Uterus (tissue), 2 donors: ENCODE results near the gene PPP4R1.

Experiments used
- POLR2A ChIP-seq, 2 donors: fragments of 450-650 bp; IDR thresholded peaks; one replicate each; pipeline ENCODE4 v1.6.1; 2016; ENCODE audit warnings: antibody characterized with exemption in 2 of 2, mild to moderate bottlenecking in 1 of 2, moderate library complexity in 1 of 2
- TF ChIP-seq, protein P1 (sequence below), 4 experiments: fragments of 200-600 bp in 2 of 4; fragments of 450-650 bp in 2 of 4; sonication (generic) in 2 of 4; IDR thresholded peaks; one replicate each; pipeline ENCODE4 v1.5.1; 2016 to 2019; ENCODE audit warnings: antibody characterized with exemption in 4 of 4, mild to moderate bottlenecking in 2 of 4, moderate library complexity in 1 of 4

DNA sequence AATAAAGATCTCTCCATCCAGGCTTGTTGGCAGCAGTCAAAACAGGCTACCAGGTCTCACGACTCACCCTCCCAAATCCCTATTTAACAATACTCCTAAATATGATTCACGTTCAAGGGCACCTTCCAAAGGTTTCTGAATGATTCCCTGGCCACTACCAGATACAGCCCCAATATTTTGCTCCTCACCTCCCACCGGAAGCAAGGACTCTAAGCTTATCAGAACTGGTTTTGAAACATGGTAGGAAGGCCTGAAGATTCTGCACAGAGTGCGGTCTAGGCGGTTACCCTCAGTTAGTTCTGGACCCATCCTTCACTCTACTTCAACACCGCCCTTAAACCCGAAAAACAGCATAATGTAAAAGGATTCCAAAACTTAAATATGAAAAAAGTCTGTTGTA lies 5.2 kb downstream of the PPP4R1 start:
- TF ChIP-seq, protein P1, sequence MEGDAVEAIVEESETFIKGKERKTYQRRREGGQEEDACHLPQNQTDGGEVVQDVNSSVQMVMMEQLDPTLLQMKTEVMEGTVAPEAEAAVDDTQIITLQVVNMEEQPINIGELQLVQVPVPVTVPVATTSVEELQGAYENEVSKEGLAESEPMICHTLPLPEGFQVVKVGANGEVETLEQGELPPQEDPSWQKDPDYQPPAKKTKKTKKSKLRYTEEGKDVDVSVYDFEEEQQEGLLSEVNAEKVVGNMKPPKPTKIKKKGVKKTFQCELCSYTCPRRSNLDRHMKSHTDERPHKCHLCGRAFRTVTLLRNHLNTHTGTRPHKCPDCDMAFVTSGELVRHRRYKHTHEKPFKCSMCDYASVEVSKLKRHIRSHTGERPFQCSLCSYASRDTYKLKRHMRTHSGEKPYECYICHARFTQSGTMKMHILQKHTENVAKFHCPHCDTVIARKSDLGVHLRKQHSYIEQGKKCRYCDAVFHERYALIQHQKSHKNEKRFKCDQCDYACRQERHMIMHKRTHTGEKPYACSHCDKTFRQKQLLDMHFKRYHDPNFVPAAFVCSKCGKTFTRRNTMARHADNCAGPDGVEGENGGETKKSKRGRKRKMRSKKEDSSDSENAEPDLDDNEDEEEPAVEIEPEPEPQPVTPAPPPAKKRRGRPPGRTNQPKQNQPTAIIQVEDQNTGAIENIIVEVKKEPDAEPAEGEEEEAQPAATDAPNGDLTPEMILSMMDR (IDR thresholded peaks at IDR 0.05), result no peak
- no peak for TF ChIP-seq POLR2A (IDR thresholded peaks at IDR 0.05)
